Activated CD8-positive, alpha-beta T cell treated with anti-CD3 and anti-CD28 coated beads for 36 hours (primary cell): Measurements from ENCODE around the gene KRT13. TPM values are rescaled to one million over a fixed set of nuclear protein-coding genes. Genes with fewer than 3 reads are reported as not detected.

ENCODE experiments used
- ATAC-seq: fragments of 200-7000 bp; cut with Tn5 transposase; one replicate; pipeline ENCODE4 v1.10.0; 2021; ENCODE audit warnings: mild to moderate bottlenecking, moderate library complexity
- CTCF ChIA-PET: fragments of 350-600 bp; sonication (Branson Sonifier 250); formaldehyde crosslinking; loops from one replicate; lab custom pipeline; 2021; ENCODE audit warnings: antibody characterized with exemption; lab: Charles Lee
- POLR2A ChIA-PET: fragments of 350-600 bp; sonication (Branson Sonifier 250); formaldehyde crosslinking; loops from one replicate; lab custom pipeline; 2021; ENCODE audit warnings: antibody characterized with exemption; lab: Charles Lee
- DNase-seq: peaks from one replicate; pipeline ENCODE4 v3.0.0-alpha.2; 2020
- H3K27ac Mint-ChIP-seq: one replicate; pipeline ENCODE4 v1.8.0; 2021; ENCODE audit warnings: mild to moderate bottlenecking, mixed read lengths
- H3K27me3 Mint-ChIP-seq: one replicate; pipeline ENCODE4 v1.8.0; 2021; ENCODE audit warnings: mixed read lengths
- H3K36me3 Mint-ChIP-seq: one replicate; pipeline ENCODE4 v1.8.0; 2021; ENCODE audit warnings: low read depth, mixed read lengths
- H3K4me1 Mint-ChIP-seq: one replicate; pipeline ENCODE4 v1.8.0; 2021; ENCODE audit warnings: low read depth, mixed read lengths
- H3K4me3 Mint-ChIP-seq: one replicate; pipeline ENCODE4 v1.8.0; 2021; ENCODE audit warnings: mild to moderate bottlenecking, moderate library complexity, mixed read lengths
- H3K9me3 Mint-ChIP-seq: one replicate; pipeline ENCODE4 v1.8.0; 2021; ENCODE audit warnings: mixed read lengths
- intact Hi-C: fragments of 100-400 bp; cut with micrococcal nuclease; formaldehyde crosslinking; loops from one replicate; pipeline ENCODE4 v1.10.0; 2022
- total RNA-seq, 2 experiments: library from RNA; stranded (reverse); gene quantifications; one replicate each; pipeline ENCODE4 v1.2.3, GENCODE V29; 2021
- TF ChIP-seq, protein P1 (sequence below): fragments of 200-600 bp; IDR thresholded peaks from one replicate; pipeline ENCODE4 v1.8.0; 2022; ENCODE audit warnings: antibody characterized with exemption, mild to moderate bottlenecking

KRT13 gene
- total RNA-seq, 2 experiments from 2014 or later: not detected

DNA sequence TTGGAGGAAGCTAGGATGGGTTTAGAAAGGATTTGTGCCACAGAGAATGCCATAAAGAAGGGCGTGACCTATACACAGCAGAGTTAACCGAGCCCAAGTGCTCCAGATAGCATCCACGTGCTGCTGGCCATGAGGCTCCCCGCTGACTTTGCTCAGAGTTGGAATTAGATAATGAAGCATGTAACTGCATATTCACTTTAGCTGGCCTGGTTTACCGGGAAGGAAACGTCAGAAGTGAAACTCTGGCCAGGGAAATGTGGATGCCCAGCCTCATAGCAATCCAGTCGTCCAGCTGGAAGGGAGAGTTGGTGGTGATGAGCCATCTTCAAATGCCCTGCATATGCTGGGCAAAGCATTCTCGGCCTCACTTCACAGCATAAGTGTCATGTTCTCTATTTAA, 30.5 kb downstream of the KRT13 start:
- H3K4me1 Mint-ChIP-seq: no peaks in the 10 kb centered on the region

DNA sequence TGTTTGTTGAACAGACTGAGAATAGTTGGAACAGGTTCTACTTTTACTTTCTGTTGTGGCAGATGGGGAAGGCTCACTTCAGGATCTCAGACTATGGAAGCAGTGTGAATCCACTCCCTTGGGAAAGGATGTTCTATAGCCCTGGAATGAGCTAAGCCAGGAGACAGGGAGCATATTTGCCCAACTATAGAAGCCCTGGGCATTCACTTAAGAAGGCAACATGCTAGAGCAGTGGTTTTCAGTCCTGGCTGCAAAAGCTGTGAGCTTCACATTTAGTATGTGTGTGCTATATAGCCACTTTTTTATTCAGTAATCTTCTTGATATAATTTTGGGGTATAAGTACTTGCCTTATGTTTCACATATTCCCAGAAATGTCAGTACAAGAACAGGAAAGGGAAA, 37.1 kb downstream of the KRT13 start:
- no peaks in the 10 kb centered on the region for H3K36me3 Mint-ChIP-seq
- CTCF ChIA-PET: interaction anchor here (0.8 to 1.4 kb wide), 3 partner anchors 11 to 180 kb away, joined by 3 read pairs; no protein-coding TSS in a partner anchor

More for the DNA sequence above, 30.5 kb downstream of the KRT13 start:
- intact Hi-C loops: no loop called here
- ATAC-seq: no peak
- H3K36me3 Mint-ChIP-seq: no peaks in the 10 kb centered on the region
- no peak for DNase-seq
- POLR2A ChIA-PET: no interaction called here
- no peaks in the 10 kb centered on the region for H3K27me3 Mint-ChIP-seq
- TF ChIP-seq, protein P1, sequence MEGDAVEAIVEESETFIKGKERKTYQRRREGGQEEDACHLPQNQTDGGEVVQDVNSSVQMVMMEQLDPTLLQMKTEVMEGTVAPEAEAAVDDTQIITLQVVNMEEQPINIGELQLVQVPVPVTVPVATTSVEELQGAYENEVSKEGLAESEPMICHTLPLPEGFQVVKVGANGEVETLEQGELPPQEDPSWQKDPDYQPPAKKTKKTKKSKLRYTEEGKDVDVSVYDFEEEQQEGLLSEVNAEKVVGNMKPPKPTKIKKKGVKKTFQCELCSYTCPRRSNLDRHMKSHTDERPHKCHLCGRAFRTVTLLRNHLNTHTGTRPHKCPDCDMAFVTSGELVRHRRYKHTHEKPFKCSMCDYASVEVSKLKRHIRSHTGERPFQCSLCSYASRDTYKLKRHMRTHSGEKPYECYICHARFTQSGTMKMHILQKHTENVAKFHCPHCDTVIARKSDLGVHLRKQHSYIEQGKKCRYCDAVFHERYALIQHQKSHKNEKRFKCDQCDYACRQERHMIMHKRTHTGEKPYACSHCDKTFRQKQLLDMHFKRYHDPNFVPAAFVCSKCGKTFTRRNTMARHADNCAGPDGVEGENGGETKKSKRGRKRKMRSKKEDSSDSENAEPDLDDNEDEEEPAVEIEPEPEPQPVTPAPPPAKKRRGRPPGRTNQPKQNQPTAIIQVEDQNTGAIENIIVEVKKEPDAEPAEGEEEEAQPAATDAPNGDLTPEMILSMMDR: no peak
- H3K4me3 Mint-ChIP-seq: no peak overlapping the region
- no peaks in the 10 kb centered on the region for H3K9me3 Mint-ChIP-seq
- H3K27ac Mint-ChIP-seq: no peak overlapping the region
- CTCF ChIA-PET: interaction anchor here (1.2 to 1.4 kb wide), 2 partner anchors 12 to 74 kb away, joined by 3 read pairs; no protein-coding TSS in a partner anchor

DNA sequence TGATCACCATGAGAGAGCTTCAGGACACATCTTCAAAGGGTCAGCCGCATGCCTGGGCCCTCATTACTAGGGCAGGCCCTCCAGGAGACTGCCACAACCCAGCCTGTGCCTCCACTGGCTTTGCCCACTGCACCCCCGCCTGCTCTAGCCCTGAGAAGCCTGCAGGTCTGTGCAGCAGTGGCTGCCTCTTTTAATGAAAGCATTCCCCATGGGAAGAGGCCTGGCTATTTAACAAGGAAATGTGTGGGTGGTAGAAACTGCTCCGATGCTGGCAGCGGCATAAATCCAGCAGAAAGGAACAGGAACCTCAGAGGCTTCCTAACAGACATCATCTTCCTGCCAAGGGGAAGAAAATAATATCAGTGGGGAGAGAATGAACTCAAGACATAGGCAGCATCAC, 37.9 kb downstream of the KRT13 start:
- no peaks in the 10 kb centered on the region for H3K4me1 Mint-ChIP-seq
- intact Hi-C loops: no loop called here
- TF ChIP-seq, protein P1: no peak
- ChIA-PET CTCF (interaction anchor here (0.8 kb wide), 1 partner anchor 181 kb away, joined by 3 read pairs; no protein-coding TSS in a partner anchor), POLR2A (no interaction called here)
- H3K9me3 Mint-ChIP-seq: no peaks in the 10 kb centered on the region
- peaks cover 2% of the 10 kb centered on the region for H3K27me3 Mint-ChIP-seq
- no peaks in the 10 kb centered on the region for H3K36me3 Mint-ChIP-seq
- no peak overlapping the region for H3K27ac Mint-ChIP-seq
- ATAC-seq (no peak), DNase-seq (no peak)
- H3K4me3 Mint-ChIP-seq: no peak overlapping the region

More for the DNA sequence above, 37.1 kb downstream of the KRT13 start:
- intact Hi-C loops: no loop called here
- no peak overlapping the region for H3K27ac Mint-ChIP-seq
- no peaks in the 10 kb centered on the region for H3K4me1 Mint-ChIP-seq
- ATAC-seq (no peak), DNase-seq (no peak)
- TF ChIP-seq, protein P1: no peak
- no peak overlapping the region for H3K4me3 Mint-ChIP-seq
- peaks cover 2% of the 10 kb centered on the region for H3K27me3 Mint-ChIP-seq
- POLR2A ChIA-PET: no interaction called here
- no peaks in the 10 kb centered on the region for H3K9me3 Mint-ChIP-seq

DNA sequence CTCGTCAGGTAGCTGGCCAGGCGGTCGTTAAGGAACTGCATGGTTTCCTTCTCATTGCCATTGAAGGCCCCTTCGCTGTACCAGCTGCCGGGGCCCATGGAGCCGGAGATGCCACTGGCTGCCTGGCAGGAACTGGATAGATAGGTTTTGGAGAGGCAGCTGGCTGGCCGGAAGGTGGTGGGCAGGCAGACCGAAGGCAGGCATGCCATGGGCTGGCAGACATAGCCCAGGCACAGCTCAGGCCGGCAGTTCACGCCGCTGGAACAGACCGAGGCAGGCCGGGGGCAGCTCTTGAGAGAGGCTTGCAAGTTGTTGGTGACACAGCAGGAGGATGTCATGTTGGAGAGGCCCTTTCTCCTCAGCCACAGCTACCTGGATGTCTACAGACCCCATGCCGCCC, 38.4 kb downstream of the KRT13 start, which contains the start of gene KRT32:
Gene KRT32 (minus strand): TSS at position 399 of the 400 bp plus-strand sequence. CDS start 61 bp downstream, at position 338.
- ChIA-PET CTCF (interaction anchor here (1.2 kb wide), 1 partner anchor 49 kb away, joined by 3 read pairs; no protein-coding TSS in a partner anchor), POLR2A (interaction anchor here (0.8 kb wide), 1 partner anchor 24 kb away, joined by 3 read pairs; no protein-coding TSS in a partner anchor)
- intact Hi-C loops: no loop called here
- DNase-seq: no peak
- no peaks in the 10 kb centered on the region for H3K9me3 Mint-ChIP-seq
- H3K36me3 Mint-ChIP-seq: no peaks in the 10 kb centered on the region
- TF ChIP-seq, protein P1: no peak
- no peaks in the 10 kb centered on the region for H3K4me1 Mint-ChIP-seq
- H3K4me3 Mint-ChIP-seq: no peak within 1 kb of the TSS
- no peak for ATAC-seq
- peaks cover 2% of the 10 kb centered on the region for H3K27me3 Mint-ChIP-seq
- H3K27ac Mint-ChIP-seq: no peak within 1 kb of the TSS

DNA sequence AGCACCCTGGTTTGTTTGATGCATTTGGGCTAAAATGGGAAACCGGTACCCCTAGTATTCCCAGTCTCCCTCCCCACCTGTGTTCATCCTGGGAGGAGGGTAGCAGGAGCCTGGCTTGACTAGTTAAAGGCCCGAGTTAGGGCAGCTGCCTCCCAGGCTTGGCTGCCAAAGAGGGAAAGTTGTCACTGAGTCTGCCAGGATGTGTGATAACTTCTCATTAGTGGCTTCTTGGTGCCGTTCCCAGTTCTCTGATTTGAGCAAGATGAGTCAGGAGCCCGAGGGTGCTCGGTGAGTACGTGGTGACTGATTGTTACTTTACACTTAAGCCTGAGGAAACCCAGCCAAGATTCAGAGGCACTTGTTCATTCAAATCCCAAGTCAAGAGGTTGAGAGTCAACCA, 40.7 kb downstream of the KRT13 start:
- intact Hi-C loops: no loop called here
- ChIA-PET CTCF (no interaction called here), POLR2A (no interaction called here)

More for the DNA sequence above, 40.7 kb downstream of the KRT13 start:
- no peaks in the 10 kb centered on the region for H3K4me1 Mint-ChIP-seq
- H3K27ac Mint-ChIP-seq: no peak overlapping the region
- H3K4me3 Mint-ChIP-seq: no peak overlapping the region
- peaks cover 2% of the 10 kb centered on the region for H3K27me3 Mint-ChIP-seq
- H3K36me3 Mint-ChIP-seq: no peaks in the 10 kb centered on the region
- DNase-seq (no peak), ATAC-seq (no peak)
- H3K9me3 Mint-ChIP-seq: no peaks in the 10 kb centered on the region
- TF ChIP-seq, protein P1: no peak
